ENCODE data around the gene MAMSTR. TPM values are rescaled to one million over a fixed set of nuclear protein-coding genes. Genes with fewer than 3 reads are reported as not detected.
A peak's percentile ranks its signal among the peaks of the same experiment; 100 is the strongest.

The MAMSTR gene
- total and polyA plus RNA-seq, 9 donors, result 1.3 to 17.1 (median 10.7) TPM

DNA sequence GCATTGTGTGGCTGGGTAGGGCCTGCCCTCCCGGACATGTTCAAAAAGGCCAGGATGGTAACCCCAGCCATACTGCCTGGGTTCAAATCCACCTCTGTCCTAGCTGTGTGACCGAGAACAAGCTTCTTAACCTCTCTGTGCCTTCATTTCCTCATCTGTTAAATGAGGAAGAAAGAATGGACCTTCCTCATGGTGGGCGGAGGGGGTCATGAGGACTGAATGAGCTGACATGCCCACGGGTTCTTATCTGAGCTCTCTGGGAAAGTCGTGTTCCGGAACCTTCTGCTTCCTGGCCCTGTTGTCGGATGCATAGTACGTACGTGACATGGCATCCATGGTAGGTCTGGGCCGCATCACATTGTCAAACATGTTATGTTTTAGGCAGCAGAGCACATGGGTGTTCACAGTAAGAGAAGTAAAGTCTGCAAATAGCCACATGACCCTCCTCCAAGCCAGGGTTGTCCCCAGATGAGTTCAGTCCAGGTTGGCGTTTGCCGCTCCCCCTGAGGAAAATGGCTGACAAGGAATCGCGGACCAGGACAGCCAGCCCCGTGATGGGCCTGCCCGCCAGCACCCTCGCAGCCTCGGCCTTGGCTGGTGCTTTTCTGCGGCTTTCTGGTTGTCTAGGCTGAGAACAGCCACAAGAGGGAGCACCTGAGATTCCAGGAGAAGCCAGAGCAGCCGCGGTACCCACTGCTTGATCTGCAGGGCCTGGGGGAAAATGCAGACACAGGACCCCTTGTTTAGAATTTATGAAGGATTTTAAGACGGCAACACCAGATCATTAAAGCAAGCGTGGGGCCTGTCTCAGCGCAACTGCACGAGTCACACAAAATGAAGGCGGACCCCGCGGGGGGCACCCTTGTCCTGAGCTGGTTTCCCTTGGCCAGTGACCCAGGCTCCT lies 44.4 kb downstream of the MAMSTR start:
- TF ChIP-seq, protein P1, sequence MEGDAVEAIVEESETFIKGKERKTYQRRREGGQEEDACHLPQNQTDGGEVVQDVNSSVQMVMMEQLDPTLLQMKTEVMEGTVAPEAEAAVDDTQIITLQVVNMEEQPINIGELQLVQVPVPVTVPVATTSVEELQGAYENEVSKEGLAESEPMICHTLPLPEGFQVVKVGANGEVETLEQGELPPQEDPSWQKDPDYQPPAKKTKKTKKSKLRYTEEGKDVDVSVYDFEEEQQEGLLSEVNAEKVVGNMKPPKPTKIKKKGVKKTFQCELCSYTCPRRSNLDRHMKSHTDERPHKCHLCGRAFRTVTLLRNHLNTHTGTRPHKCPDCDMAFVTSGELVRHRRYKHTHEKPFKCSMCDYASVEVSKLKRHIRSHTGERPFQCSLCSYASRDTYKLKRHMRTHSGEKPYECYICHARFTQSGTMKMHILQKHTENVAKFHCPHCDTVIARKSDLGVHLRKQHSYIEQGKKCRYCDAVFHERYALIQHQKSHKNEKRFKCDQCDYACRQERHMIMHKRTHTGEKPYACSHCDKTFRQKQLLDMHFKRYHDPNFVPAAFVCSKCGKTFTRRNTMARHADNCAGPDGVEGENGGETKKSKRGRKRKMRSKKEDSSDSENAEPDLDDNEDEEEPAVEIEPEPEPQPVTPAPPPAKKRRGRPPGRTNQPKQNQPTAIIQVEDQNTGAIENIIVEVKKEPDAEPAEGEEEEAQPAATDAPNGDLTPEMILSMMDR (IDR thresholded peaks at IDR 0.05), result peak; percentile 84 to 91 (median 89)
- no peak for TF ChIP-seq EP300 (IDR thresholded peaks at IDR 0.05)
- Histone ChIP-seq H3K4me3 (no peak overlapping the region), H3K4me1 (ENCODE audit: insufficient read depth) (peaks cover 3% of the 10 kb centered on the region), H3K9me3 (no peaks in the 10 kb centered on the region), H3K27ac (no peak overlapping the region), H3K36me3 (no peaks in the 10 kb centered on the region), H3K27me3 (no peaks in the 10 kb centered on the region)
- DNase-seq, result peak; percentile 82 to 87 (median 83)
- 33% methylated on average over 28 of the region's 28 CpGs for WGBS, 3 donors
- intact Hi-C loops (cut with DNase I), result loop anchor here in 3 of 4 donors (2.0 to 5.0 kb wide), 4 partner anchors 37 to 64 kb away; no protein-coding TSS in a partner anchor

DNA sequence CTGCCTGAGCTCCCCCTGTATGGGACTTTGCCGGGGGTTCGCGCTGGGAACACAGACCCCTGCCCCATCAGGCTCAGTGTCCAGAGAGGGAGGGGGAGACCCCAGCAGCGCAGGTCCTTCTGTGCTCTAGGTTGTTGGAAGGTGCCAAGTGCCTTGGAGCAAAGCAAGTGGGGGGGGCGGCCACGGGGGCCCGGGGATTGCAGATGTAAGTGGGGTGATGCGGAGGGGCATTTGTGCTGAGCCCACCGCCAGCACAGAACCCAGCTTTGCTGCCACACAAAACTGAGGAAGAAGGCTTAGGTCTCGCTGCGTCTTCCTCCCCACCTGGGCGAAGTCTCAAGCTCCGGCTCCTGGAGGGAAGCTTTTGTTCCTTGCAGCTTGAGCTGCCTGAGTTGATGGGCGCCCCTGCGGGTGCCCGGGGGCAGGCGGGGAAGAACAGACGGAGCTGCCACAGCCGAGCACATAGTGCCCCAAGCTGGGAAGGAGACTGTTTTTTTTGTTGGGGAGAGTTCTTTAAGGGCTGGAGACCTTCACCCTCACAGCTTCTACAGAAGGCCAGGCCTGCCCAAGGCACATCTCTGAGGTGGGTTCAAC lies 45.2 kb downstream of the MAMSTR start:
- 87 to 92% (median 91%) methylated on average over 17 to 19 of the region's 19 CpGs for WGBS, 3 donors
- no peak for TF ChIP-seq POLR2A (IDR thresholded peaks at IDR 0.05)
- Histone ChIP-seq H3K4me1 (ENCODE audit: insufficient read depth) (peaks cover 3% of the 10 kb centered on the region), H3K27ac (no peak overlapping the region), H3K9me3 (no peaks in the 10 kb centered on the region), H3K36me3 (no peaks in the 10 kb centered on the region), H3K27me3 (no peaks in the 10 kb centered on the region), H3K4me3 (no peak overlapping the region)
- DNase-seq, result no peak
- intact Hi-C loops (cut with DNase I), result loop anchor here in 2 of 4 donors (2.0 kb wide), 2 partner anchors 38 to 64 kb away; no protein-coding TSS in a partner anchor

DNA sequence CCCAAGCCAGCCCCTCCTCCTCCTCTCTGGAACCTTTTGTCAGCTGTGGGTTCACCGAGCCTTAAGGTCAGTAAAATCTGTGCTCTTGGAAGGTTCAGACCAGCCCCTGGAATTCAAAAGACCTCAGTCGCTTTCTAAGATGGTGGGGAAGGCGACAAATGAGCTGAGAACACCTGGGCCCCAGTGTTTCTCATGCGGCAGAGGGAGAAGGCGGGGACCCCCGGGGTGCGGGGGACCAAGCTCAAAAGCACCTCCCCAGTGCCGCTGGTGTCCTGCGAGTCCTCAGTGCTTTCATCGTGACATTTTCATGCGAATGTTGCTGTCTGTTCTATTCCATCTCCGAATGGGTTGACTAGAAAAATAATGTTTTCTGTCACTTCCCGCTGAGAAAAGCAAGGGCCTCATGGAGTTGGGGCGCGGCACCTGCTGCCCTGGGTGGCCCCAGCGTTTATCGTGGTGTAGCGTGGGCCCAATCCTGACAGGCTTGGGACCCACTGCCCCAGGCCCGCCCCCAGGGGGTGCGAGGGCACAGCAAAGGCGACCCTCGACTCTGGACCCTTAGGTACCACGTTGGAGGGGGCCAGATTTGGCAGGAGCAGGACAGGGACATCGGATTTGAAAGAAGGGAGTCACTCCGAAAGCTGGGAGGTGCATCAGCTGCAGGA lies 46.0 kb downstream of the MAMSTR start:
- no peak for DNase-seq
- Histone ChIP-seq H3K27ac (no peak overlapping the region), H3K9me3 (no peaks in the 10 kb centered on the region), H3K4me1 (ENCODE audit: insufficient read depth) (peaks cover 3% of the 10 kb centered on the region), H3K36me3 (no peaks in the 10 kb centered on the region), H3K4me3 (no peak overlapping the region), H3K27me3 (no peaks in the 10 kb centered on the region)
- intact Hi-C loops (cut with DNase I), result loop anchor here in 2 of 4 donors (2.0 kb wide), 2 partner anchors 39 to 65 kb away; no protein-coding TSS in a partner anchor
- TF ChIP-seq EP300 (IDR thresholded peaks at IDR 0.05), result no peak
- TF ChIP-seq, protein P1 (IDR thresholded peaks at IDR 0.05), result no peak
- TF ChIP-seq POLR2A (IDR thresholded peaks at IDR 0.05), result no peak
- 83 to 86% (median 85%) methylated on average over 25 of the region's 25 CpGs for WGBS, 3 donors

DNA sequence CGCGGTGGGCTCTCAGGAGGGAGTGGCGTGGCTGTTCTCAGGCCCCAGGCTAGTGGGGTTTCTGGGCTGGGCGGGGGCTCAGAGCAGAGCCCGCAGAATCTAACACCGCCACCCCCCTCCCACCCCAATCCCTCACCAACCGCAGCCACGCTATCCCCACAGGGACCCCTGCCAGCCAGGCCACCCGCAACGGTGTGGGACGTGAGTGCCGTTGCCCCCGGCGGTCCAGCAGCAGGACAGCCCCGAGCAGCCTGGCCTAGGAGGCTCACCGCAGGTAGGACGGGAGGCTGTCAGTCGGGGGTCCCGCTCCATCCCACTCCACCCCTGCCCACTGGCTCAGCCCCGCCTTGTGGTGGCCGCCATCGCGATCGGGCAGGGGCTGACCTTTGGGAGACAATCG lies 46.5 kb downstream of the MAMSTR start, which contains the start of gene NTN5:
TSS of gene NTN5 (minus strand) at position 24 of the 400 bp plus-strand sequence. CDS start 2,031 bp downstream, outside the sequence.
- Histone ChIP-seq H3K36me3 (no peaks in the 10 kb centered on the region), H3K4me1 (ENCODE audit: insufficient read depth) (peaks cover 3% of the 10 kb centered on the region), H3K4me3 (no peak within 1 kb of the TSS), H3K9me3 (no peaks in the 10 kb centered on the region), H3K27me3 (no peaks in the 10 kb centered on the region), H3K27ac (no peak within 1 kb of the TSS)
- DNase-seq, result no peak
- intact Hi-C loops (cut with DNase I), result no loop called here
- TF ChIP-seq EP300 (IDR thresholded peaks at IDR 0.05), result no peak
- 83 to 86% (median 85%) methylated on average over 22 to 25 of the region's 25 CpGs for WGBS, 3 donors

DNA sequence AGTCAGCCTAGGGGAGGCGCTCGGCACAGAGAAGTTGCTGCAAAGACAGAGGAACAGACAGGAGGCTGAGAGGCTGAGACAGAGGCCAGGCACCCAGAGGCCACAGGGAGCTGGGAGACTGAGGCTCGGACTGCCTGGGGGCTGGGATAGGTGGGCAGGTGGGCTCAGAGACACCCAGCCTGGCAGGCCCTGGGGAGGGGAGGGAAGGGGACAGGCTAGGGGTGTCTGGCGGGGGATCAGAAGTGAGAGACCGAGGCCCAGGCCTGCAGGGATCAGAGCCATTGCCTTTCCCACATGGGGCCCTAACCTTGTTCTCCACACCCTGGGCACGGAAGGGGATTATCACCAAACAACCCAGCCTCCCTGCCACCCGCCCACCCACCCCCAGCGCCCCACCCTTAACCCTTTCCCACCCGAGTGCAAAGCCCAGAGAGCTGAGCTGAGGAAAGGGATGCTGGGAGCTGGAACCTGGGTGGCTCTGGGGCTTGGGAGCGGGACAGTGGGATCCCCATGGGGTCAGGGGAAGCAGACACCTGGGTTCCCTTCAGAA lies 48.0 kb downstream of the MAMSTR start:
- Histone ChIP-seq H3K27ac (no peak overlapping the region), H3K27me3 (no peaks in the 10 kb centered on the region), H3K4me1 (ENCODE audit: insufficient read depth) (peaks cover 3% of the 10 kb centered on the region), H3K4me3 (no peak overlapping the region), H3K36me3 (no peaks in the 10 kb centered on the region), H3K9me3 (no peaks in the 10 kb centered on the region)
- no peak for DNase-seq
- intact Hi-C loops (cut with DNase I), result no loop called here
- 73 to 75% (median 74%) methylated on average over 8 to 10 of the region's 10 CpGs for WGBS, 3 donors
- TF ChIP-seq POLR2A (IDR thresholded peaks at IDR 0.05) (no peak), EP300 (IDR thresholded peaks at IDR 0.05) (no peak)
- TF ChIP-seq, protein P1 (IDR thresholded peaks at IDR 0.05), result no peak

Data from ovary (tissue), 9 donors.